Subcutaneous abdominal adipose tissue (tissue), 5 donors: Measurements from ENCODE around the gene ZDHHC18.

Experiments
- H3K27ac ChIP-seq: one replicate; pipeline ENCODE4 v1.7.0; 2013; ENCODE audit warnings: low read depth, mild to moderate bottlenecking, inconsistent platforms, low read length, moderate library complexity
- H3K27me3 ChIP-seq, 5 donors: one replicate each; pipeline ENCODE4 v1.7.0; 2013; ENCODE audit warnings: low read length in 5 of 5, inconsistent platforms in 1 of 5; ENCODE audit not compliant: control insufficient read depth in 5 of 5, insufficient read depth in 4 of 5
- H3K36me3 ChIP-seq, 5 donors: one replicate each; pipeline ENCODE4 v1.7.0; 2013; ENCODE audit warnings: low read length in 5 of 5; ENCODE audit not compliant: control insufficient read depth in 5 of 5, insufficient read depth in 5 of 5
- H3K4me1 ChIP-seq, 5 donors: one replicate each; pipeline ENCODE4 v1.7.0; 2013; ENCODE audit warnings: low read length in 5 of 5, mild to moderate bottlenecking in 3 of 5, moderate library complexity in 1 of 5; ENCODE audit not compliant: control insufficient read depth in 5 of 5, insufficient read depth in 5 of 5
- H3K4me3 ChIP-seq, 5 donors: one replicate each; pipeline ENCODE4 v1.7.0; 2013; ENCODE audit warnings: low read length in 5 of 5, low read depth in 1 of 5
- H3K9ac ChIP-seq, 5 donors: one replicate each; pipeline ENCODE4 v1.7.0; 2013; ENCODE audit warnings: low read length in 5 of 5, mild to moderate bottlenecking in 4 of 5, moderate library complexity in 3 of 5
- H3K9me3 ChIP-seq, 5 donors: one replicate each; pipeline ENCODE4 v1.7.0; 2013; ENCODE audit warnings: low read length in 5 of 5; ENCODE audit not compliant: control insufficient read depth in 5 of 5
- donor health status: healthy.
- donor health status: healthy.
- donor health status: healthy.
- donor health status: healthy.
- donor health status: healthy.

The ZDHHC18 gene

DNA sequence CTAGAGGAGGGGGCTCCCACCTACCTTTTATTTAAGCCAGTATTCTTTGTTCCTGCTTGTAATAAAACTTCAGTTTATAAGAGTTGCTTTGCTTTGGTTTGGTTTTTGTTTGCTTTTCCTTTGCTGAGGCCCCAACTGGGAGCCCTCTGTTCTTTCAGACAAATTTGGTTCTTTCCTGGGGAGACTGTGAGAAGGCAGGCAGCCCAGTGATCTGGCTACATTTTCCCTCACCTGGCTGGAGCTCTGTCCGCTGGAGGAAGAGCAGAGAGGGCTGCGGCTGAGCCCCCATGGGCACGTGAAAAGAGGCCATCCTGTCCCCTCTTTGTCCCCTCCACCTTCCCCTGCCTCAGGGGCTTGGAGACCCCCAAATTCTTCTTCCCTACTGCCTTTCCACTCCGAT lies 29.1 kb downstream of the ZDHHC18 start:
- Histone ChIP-seq H3K4me3 (no peak overlapping the region), H3K36me3 (peaks cover 0 to 80% (median 68%) of the 10 kb centered on the region in 5 donors), H3K9ac (no peak overlapping the region), H3K9me3 (no peaks in the 10 kb centered on the region), H3K27ac (no peak overlapping the region), H3K27me3 (no peaks in the 10 kb centered on the region), H3K4me1 (peaks cover 0 to 4% (median 0%) of the 10 kb centered on the region in 5 donors)

DNA sequence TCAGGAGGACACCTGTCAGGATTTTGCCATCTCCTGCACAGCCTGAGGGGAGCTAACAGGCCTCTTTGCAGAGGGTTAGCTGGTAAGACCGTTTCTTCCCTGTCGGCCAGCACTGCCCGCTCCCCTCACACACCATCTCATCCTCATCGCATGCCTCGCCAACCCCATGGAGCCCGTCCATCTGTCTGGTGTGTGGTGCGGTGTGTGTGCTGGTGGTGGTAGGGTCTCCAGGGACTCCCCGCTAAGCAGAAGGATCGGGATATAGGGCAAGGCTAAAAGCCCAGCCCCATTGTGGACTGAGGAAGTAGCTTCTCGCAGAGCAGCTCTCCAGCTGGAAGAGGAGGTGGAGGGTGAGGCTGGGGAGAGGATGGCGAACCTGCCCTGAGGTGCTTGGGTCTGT lies 29.7 kb downstream of the ZDHHC18 start:
- H3K9me3 ChIP-seq: no peaks in the 10 kb centered on the region
- peaks cover 0 to 4% (median 0%) of the 10 kb centered on the region in 5 donors for H3K4me1 ChIP-seq
- H3K36me3 ChIP-seq: peaks cover 0 to 74% (median 63%) of the 10 kb centered on the region in 5 donors
- H3K27ac ChIP-seq: no peak overlapping the region
- H3K4me3 ChIP-seq: no peak overlapping the region
- peak overlapping the region in 1 of 5 donors; percentile 26 for H3K9ac ChIP-seq
- H3K27me3 ChIP-seq: no peaks in the 10 kb centered on the region

DNA sequence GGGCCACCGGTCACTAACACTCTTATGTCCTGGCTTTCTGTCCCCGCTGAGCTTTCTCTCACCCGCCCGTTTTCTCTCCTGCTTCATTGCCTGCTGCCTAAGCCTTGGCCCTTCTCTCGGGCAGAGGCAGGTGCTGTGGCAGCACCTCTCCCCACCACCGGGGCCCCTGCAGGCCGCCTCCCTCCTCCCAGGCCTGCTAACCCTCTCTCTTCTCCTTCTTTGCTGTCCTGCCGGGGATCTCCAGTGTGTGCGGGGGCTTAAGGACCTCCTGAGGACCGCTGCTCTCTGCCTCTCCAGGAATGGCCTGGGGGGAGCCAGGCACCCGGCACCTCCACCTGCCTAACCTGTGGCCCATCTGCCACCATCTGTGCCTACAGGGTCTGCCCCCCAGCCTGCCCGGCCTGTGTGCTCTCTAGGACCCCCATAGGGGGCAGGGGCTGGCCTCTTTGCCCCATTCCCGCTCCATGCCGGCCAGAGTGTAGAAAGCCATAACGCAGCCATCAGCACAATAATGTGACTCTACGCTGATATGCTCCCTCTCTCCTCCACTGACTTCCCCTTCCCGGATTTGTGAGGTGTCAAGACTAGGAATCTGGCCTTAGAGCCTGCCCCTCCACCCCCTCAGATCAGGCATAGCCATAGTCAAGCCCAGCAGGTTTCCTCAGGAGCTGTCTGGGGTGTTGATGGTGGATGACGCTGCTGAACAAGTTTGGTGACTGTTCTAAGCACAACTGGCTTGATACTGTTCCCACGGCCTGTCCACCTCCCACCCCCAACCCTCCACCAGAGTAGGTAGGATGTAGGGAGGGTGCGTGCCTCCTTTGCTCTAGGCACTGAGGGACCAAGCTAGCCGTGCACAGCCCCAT lies 30.3 kb downstream of the ZDHHC18 start:
- Histone ChIP-seq H3K9me3 (no peaks in the 10 kb centered on the region), H3K9ac (no peak overlapping the region), H3K27me3 (no peaks in the 10 kb centered on the region), H3K36me3 (peaks cover 0 to 68% (median 56%) of the 10 kb centered on the region in 5 donors), H3K4me3 (no peak overlapping the region), H3K27ac (no peak overlapping the region), H3K4me1 (peaks cover 0 to 4% (median 0%) of the 10 kb centered on the region in 5 donors)

DNA sequence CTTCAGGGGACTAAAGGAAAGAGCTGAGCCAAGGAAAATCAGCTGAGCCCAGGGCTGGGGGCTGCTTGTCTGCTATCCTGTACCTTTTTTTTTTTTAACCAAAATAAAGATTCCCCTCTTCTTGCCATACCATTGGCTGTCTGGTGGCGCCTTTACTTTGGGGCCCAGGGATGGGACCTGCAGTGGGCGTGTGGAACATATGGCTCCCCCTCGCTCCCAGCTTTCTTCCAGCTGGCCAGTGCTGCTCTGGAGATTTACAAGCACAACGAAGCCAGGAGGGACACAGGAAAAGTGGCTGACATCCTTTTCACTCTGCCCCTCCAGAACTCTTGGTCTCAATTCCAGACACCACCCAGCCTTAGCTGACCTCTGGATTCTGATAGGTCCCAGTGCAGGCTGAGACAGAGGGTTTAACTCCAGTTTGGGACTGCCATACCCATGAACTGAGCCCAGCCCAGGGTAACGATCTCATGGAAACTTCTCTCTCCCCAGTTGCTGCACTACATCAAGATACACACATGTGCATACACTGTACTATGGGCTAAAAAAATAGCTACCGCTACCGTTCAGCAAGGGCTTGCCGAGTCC lies 31.1 kb downstream of the ZDHHC18 start:
- no peaks in the 10 kb centered on the region for H3K9me3 ChIP-seq
- peak overlapping the region in 1 of 5 donors; percentile 19 for H3K9ac ChIP-seq
- H3K27me3 ChIP-seq: no peaks in the 10 kb centered on the region
- H3K4me1 ChIP-seq: peaks cover 0 to 4% (median 0%) of the 10 kb centered on the region in 5 donors
- no peak overlapping the region for H3K4me3 ChIP-seq
- peaks cover 0 to 60% (median 49%) of the 10 kb centered on the region in 5 donors for H3K36me3 ChIP-seq
- no peak overlapping the region for H3K27ac ChIP-seq

DNA sequence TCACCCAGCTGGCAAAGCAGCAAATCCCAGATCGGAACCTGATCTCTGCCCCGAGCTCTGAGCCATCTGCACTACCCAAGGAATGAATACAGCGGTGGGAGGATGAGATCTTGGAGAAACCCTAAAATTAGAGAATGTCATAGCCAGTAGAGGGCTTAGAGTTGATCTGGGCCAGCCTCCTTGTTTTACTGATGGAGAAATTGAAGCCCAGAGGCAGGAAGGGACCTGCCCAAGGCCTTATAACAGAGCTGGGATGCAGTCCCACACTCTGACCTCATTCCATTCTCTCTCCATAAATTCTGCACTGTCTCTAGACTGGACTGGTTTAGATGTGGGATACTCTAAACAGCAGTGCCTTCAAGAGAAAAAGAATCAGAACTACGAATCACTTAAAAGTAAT lies 31.7 kb downstream of the ZDHHC18 start:
- no peak overlapping the region for H3K27ac ChIP-seq
- no peak overlapping the region for H3K9ac ChIP-seq
- peaks cover 0 to 54% (median 45%) of the 10 kb centered on the region in 5 donors for H3K36me3 ChIP-seq
- peaks cover 0 to 3% (median 0%) of the 10 kb centered on the region in 5 donors for H3K4me1 ChIP-seq
- no peaks in the 10 kb centered on the region for H3K27me3 ChIP-seq
- H3K9me3 ChIP-seq: no peaks in the 10 kb centered on the region
- no peak overlapping the region for H3K4me3 ChIP-seq

DNA sequence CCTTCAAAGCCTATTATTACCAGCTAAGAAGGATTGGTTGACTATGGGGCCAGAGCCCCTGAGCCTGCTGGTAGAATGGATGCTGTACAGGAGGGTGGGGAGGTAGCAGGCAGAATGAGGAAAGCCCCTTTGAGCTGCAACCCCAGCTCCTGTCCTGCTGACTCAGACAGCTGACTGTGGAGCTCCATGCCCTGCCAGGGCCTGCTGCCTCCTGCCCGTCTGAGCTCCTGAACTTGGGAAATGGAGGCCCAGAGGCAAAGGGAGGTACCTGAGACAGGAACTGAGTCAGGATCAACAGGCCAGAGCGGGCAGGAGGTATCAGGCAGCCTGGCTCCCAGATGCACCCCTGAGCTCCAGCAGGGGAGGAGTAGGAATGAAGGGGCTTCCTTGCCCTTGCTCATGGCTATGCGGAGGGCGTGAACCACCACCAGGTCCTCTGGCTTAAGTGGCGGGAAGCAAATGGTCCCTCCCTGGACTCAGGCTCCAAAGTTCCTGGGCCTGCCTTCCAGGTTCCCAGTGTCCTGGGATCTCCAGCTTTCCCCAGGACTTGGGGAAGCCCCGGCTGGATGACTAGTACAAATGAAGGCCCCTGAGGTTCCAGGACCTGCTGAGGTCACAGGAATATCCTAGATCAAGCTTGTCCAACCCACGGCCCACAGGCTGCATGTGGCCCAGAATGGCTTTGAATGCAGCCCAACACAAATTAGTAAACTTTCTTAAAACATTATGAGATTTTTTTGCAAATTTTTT lies 32.6 kb downstream of the ZDHHC18 start:
- Histone ChIP-seq H3K36me3 (peaks cover 0 to 45% (median 36%) of the 10 kb centered on the region in 5 donors), H3K27me3 (no peaks in the 10 kb centered on the region), H3K9ac (no peak overlapping the region)

DNA sequence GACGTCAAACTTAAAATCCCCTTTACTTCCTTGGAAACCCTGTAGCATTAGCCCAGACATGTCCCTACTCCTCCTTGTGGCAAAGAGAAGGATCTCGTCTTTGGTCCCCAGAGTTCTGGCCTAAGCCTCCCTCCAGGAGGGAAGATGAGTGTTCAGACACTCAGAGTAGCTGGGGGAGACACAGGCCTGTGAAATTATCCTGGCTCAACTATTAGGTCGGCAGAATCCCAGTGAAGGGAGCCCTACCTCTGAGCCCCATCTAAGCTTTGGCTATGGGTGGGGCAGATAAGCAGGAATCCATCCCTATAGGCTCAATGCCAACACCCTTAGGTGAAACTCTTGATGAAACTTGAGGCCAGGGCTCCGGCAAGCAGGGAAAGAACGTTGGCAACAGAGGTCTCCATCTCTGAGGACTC lies 34.8 kb downstream of the ZDHHC18 start:
- Histone ChIP-seq H3K4me1 (peaks cover 4 to 21% (median 13%) of the 10 kb centered on the region in 5 donors), H3K9ac (no peak overlapping the region), H3K9me3 (no peaks in the 10 kb centered on the region), H3K36me3 (peaks cover 0 to 23% (median 15%) of the 10 kb centered on the region in 5 donors), H3K4me3 (no peak overlapping the region), H3K27ac (no peak overlapping the region), H3K27me3 (no peaks in the 10 kb centered on the region)

More for the DNA sequence above, 32.6 kb downstream of the ZDHHC18 start:
- H3K9me3 ChIP-seq: no peaks in the 10 kb centered on the region
- H3K4me3 ChIP-seq: no peak overlapping the region
- no peak overlapping the region for H3K27ac ChIP-seq
- peaks cover 2 to 7% (median 2%) of the 10 kb centered on the region in 5 donors for H3K4me1 ChIP-seq

DNA sequence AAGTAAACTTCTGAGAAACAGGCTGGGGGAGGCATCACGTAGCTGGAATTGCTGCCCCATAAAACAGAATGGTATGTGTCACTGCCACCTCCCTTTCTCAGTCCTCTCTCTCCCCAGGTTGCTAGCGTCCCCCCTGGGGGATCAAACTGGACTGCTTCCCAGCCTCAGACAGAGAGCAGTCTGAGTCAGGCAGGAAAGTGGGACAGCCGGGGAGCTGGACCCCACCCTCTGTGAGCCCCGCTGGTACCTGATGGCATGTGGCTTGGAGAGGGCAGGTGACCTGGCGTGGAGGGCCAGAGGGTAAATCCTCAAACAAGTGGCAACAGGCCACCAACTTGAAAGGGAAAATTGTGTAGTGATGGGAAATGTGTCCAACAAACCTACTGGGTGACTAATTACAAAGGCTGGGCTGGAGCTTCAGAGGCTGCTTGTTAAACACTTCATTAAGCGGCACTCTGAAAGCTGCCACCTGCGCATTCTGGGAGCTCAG lies 35.4 kb downstream of the ZDHHC18 start:
- Histone ChIP-seq H3K9ac (no peak overlapping the region), H3K36me3 (peaks cover 0 to 17% (median 9%) of the 10 kb centered on the region in 5 donors), H3K27me3 (no peaks in the 10 kb centered on the region), H3K9me3 (no peaks in the 10 kb centered on the region), H3K27ac (no peak overlapping the region), H3K4me1 (peaks cover 4 to 21% (median 13%) of the 10 kb centered on the region in 5 donors), H3K4me3 (no peak overlapping the region)

DNA sequence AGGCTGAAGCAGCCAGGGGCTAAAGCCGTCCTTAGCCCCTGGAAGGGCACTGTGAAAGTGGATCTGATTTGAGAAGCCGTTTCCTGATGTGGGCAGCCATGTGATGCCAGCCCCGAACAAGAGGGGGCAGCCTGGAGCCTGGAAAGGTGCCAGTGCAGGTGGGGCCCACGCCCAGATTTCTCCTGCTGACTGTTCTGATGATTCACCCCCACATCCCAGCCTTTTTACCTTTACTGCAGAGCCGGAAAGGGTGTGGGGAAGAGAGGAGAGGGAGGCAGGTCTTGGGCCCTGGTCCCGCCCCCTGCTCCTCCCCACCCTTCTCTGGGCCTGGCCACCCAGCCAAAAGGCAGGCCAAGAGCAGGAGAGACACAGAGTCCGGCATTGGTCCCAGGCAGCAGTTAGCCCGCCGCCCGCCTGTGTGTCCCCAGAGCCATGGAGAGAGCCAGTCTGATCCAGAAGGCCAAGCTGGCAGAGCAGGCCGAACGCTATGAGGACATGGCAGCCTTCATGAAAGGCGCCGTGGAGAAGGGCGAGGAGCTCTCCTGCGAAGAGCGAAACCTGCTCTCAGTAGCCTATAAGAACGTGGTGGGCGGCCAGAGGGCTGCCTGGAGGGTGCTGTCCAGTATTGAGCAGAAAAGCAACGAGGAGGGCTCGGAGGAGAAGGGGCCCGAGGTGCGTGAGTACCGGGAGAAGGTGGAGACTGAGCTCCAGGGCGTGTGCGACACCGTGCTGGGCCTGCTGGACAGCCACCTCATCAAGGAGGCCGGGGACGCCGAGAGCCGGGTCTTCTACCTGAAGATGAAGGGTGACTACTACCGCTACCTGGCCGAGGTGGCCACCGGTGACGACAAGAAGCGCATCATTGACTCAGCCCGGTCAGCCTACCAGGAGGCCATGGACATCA lies 36.5 kb downstream of the ZDHHC18 start, which contains the start of gene SFN:
Gene SFN (plus strand): TSS at position 369 of the 904 bp plus-strand sequence. CDS start 64 bp downstream, at position 433.
- Histone ChIP-seq H3K27ac (no peak within 1 kb of the TSS), H3K9ac (peak within 1 kb of the TSS in 1 of 5 donors; percentile 75), H3K36me3 (peaks cover 0 to 6% (median 0%) of the 10 kb centered on the region in 5 donors)

More for the DNA sequence above, 36.5 kb downstream of the ZDHHC18 start, which contains the start of gene SFN:
- Histone ChIP-seq H3K9me3 (no peaks in the 10 kb centered on the region), H3K4me1 (peaks cover 4 to 21% (median 13%) of the 10 kb centered on the region in 5 donors), H3K27me3 (no peaks in the 10 kb centered on the region), H3K4me3 (peak within 1 kb of the TSS in 4 of 5 donors; percentile 61 to 85 (median 80))
